IMR-90 (cell line): Measurements from ENCODE around the gene SIN3B. TPM values are rescaled to one million over a fixed set of nuclear protein-coding genes. Genes with fewer than 3 reads are reported as not detected.
A peak's percentile ranks its signal among the peaks of the same experiment; 100 is the strongest.

Experiments
- ATAC-seq: fragments of 200-7000 bp; cut with Tn5 transposase; 2 replicates; pipeline ENCODE4 v1.9.1; 2020; ENCODE audit warnings: low read depth, mild to moderate bottlenecking, moderate library complexity
- BruUV-seq: library from RNA; stranded (reverse); fragments of 400-500 nt; replicated peaks from 2 replicates; lab custom pipeline; 2021; lab: Mats Ljungman, UMichigan
- CTCF ChIA-PET: fragments of 300-600 bp; formaldehyde crosslinking; extraction: SDS; loops from one replicate; lab custom pipeline; 2021; ENCODE audit warnings: antibody characterized with exemption; lab: Yijun Ruan, JAX
- POLR2A ChIA-PET: fragments of 300-600 bp; sonication (Branson Sonifier 250); formaldehyde crosslinking; loops from one replicate; lab custom pipeline; 2022; ENCODE audit warnings: antibody characterized with exemption; ENCODE audit not compliant: unreplicated experiment; lab: Charles Lee
- DNase-seq: peaks from one replicate; pipeline ENCODE4 v3.0.0; 2013
- H2AFZ ChIP-seq: replicated peaks from 2 replicates; pipeline ENCODE3; 2013; ENCODE audit warnings: low read length, mild to moderate bottlenecking; ENCODE audit not compliant: poor library complexity
- H2AK5ac ChIP-seq: 2 replicates; pipeline ENCODE4 v1.6.1; 2013; ENCODE audit warnings: low read depth, low read length, inconsistent platforms
- H2AK9ac ChIP-seq: replicated peaks from 2 replicates; pipeline ENCODE3; 2013; ENCODE audit warnings: mild to moderate bottlenecking, low read depth, low read length, moderate library complexity; ENCODE audit not compliant: poor library complexity
- H2BK120ac ChIP-seq: 2 replicates; pipeline ENCODE4 v1.6.1; 2013; ENCODE audit warnings: low read depth, low read length, inconsistent platforms
- H2BK15ac ChIP-seq: 3 replicates; pipeline ENCODE4 v1.6.1; 2013; ENCODE audit warnings: low read depth, low read length, inconsistent platforms
- H2BK20ac ChIP-seq: 2 replicates; pipeline ENCODE4 v1.6.1; 2013; ENCODE audit warnings: low read depth, mild to moderate bottlenecking, inconsistent platforms, low read length, moderate library complexity
- H2BK5ac ChIP-seq: 2 replicates; pipeline ENCODE4 v1.6.1; 2013; ENCODE audit warnings: mild to moderate bottlenecking, low read depth, low read length, inconsistent platforms; ENCODE audit not compliant: poor library complexity, severe bottlenecking
- H3K14ac ChIP-seq: replicated peaks from 2 replicates; pipeline ENCODE4 v1.6.1; 2013; ENCODE audit warnings: low read depth, low read length, inconsistent platforms
- H3K18ac ChIP-seq: 2 replicates; pipeline ENCODE4 v1.6.1; 2013; ENCODE audit warnings: low read depth, low read length, control low read depth
- H3K23ac ChIP-seq: 2 replicates; pipeline ENCODE4 v1.6.1; 2013; ENCODE audit warnings: low read depth, low read length, inconsistent platforms
- H3K27ac ChIP-seq: 2 replicates; pipeline ENCODE4 v1.5.1; 2013; ENCODE audit warnings: mild to moderate bottlenecking, control low read depth, low read length; ENCODE audit not compliant: insufficient read depth
- H3K27me3 ChIP-seq: 2 replicates; pipeline ENCODE4 v1.6.1; 2013; ENCODE audit warnings: low read length; ENCODE audit not compliant: control insufficient read depth, insufficient read depth
- H3K36me3 ChIP-seq: 2 replicates; pipeline ENCODE4 v1.6.1; 2013; ENCODE audit warnings: low read length, mixed read lengths; ENCODE audit not compliant: control insufficient read depth, insufficient read depth
- H3K4ac ChIP-seq: 2 replicates; pipeline ENCODE4 v1.6.1; 2013; ENCODE audit warnings: low read depth, low read length, inconsistent platforms
- H3K4me1 ChIP-seq: 2 replicates; pipeline ENCODE4 v1.6.1; 2013; ENCODE audit warnings: low read length, mixed read lengths; ENCODE audit not compliant: control insufficient read depth, insufficient read depth
- H3K4me2 ChIP-seq: 2 replicates; pipeline ENCODE4 v1.6.1; 2013; ENCODE audit warnings: low read depth, mild to moderate bottlenecking, control low read depth, low read length, moderate library complexity
- H3K4me3 ChIP-seq: 2 replicates; pipeline ENCODE4 v1.5.1; 2013; ENCODE audit warnings: low read depth, mild to moderate bottlenecking, control low read depth, low read length, moderate library complexity; ENCODE audit not compliant: insufficient read depth
- H3K56ac ChIP-seq: 2 replicates; pipeline ENCODE4 v1.6.1; 2013; ENCODE audit warnings: low read length, inconsistent platforms; ENCODE audit not compliant: insufficient read depth; ENCODE audit errors: extremely low read depth
- H3K79me1 ChIP-seq, 2 experiments: 2 replicates each; pipeline ENCODE4 v1.6.1; 2013; ENCODE audit warnings: low read length in 2 of 2, inconsistent platforms in 1 of 2, low read depth in 1 of 2
- H3K9ac ChIP-seq: 2 replicates; pipeline ENCODE4 v1.6.1; 2013; ENCODE audit warnings: low read depth, low read length, control low read depth
- H3K9me1 ChIP-seq: 2 replicates; pipeline ENCODE4 v1.6.1; 2013; ENCODE audit warnings: low read length, inconsistent platforms; ENCODE audit not compliant: insufficient read depth
- H3K9me3 ChIP-seq: 2 replicates; pipeline ENCODE4 v1.6.1; 2013; ENCODE audit warnings: low read length; ENCODE audit not compliant: control insufficient read depth, insufficient read depth
- H4K20me1 ChIP-seq: 2 replicates; pipeline ENCODE4 v1.6.1; 2013; ENCODE audit warnings: low read length, inconsistent platforms; ENCODE audit not compliant: insufficient read depth
- H4K5ac ChIP-seq: 2 replicates; pipeline ENCODE4 v1.6.1; 2013; ENCODE audit warnings: mild to moderate bottlenecking, low read depth, low read length, control low read depth
- H4K8ac ChIP-seq, 2 experiments: 2 replicates each; pipeline ENCODE4 v1.6.1; 2013; ENCODE audit warnings: low read depth in 2 of 2, low read length in 2 of 2, control low read depth in 1 of 2, inconsistent platforms in 1 of 2
- H4K91ac ChIP-seq: 2 replicates; pipeline ENCODE4 v1.6.1; 2013; ENCODE audit warnings: low read depth, low read length, inconsistent platforms; ENCODE audit not compliant: insufficient read depth
- MAZ ChIP-seq: IDR thresholded peaks from 2 replicates; pipeline ENCODE4 v1.6.1; 2012; ENCODE audit warnings: low read depth, mild to moderate bottlenecking, low read length, improper control_type of control experiment, moderate library complexity, borderline replicate concordance
- MXI1 ChIP-seq: IDR thresholded peaks from 2 replicates; pipeline ENCODE4 v1.6.1; 2012; ENCODE audit warnings: low read depth, mild to moderate bottlenecking, low read length, moderate library complexity, borderline replicate concordance
- SMC3 ChIP-seq: fragments of 150-350 bp; IDR thresholded peaks from 2 replicates; pipeline ENCODE4 v1.6.1; 2016; ENCODE audit warnings: low read depth, mild to moderate bottlenecking, antibody characterized with exemption, low read length, moderate library complexity
- USF2 ChIP-seq: fragments of 150-350 bp; IDR thresholded peaks from 2 replicates; pipeline ENCODE4 v1.6.1; 2017; ENCODE audit warnings: mild to moderate bottlenecking, antibody characterized with exemption, low read length, low read depth
- WGBS, 2 experiments: methylation state at CpG; one replicate each; pipeline versions ENCODE4 v1.1.5 to v1.1.7; 2013; ENCODE audit warnings: missing lambda C conversion rate in 2 of 2; ENCODE audit not compliant: insufficient read length in 1 of 2; ENCODE audit errors: extremely low coverage in 2 of 2; 5-methylcytosine and 5-hydroxymethylcytosine counted together
- dilution Hi-C: fragments of 300-500 bp; cut with HindIII; formaldehyde crosslinking; loops from one replicate; pipeline ENCODE4 v1.14.3; 2018; ENCODE audit warnings: low sequenced_read_pairs; ENCODE audit not compliant: unreplicated experiment
- in situ Hi-C: fragments of 300-500 bp; cut with MboI; formaldehyde crosslinking; loops from 3 replicates; pipeline ENCODE4 v1.14.3; 2019; ENCODE audit warnings: low sequenced_read_pairs, inconsistent platforms, mixed read lengths
- intact Hi-C: fragments of 100-400 bp; cut with micrococcal nuclease; formaldehyde crosslinking; loops from 2 replicates; pipeline ENCODE4 v1.10.0; 2022
- polyA plus RNA-seq, 3 experiments: library from polyadenylated mRNA; depleted of rRNA; stranded (reverse); fragments of >200 nt; gene quantifications; 2 replicates each; pipeline ENCODE4 v1.2.3, GENCODE V29; 2012; ENCODE audit warnings: low replicate concordance in 1 of 3
- total RNA-seq: library from RNA; depleted of rRNA; stranded (reverse); fragments of >200 nt; gene quantifications from 2 replicates; pipeline ENCODE4 v1.2.3, GENCODE V29; 2012

Gene SIN3B
- total and polyA plus RNA-seq, 2 of the 4 experiments (the other 2 are of a cell fraction), result 7.9 to 40.0 TPM

- ChIA-PET CTCF (no interaction called here), POLR2A (no interaction called here)
- H2BK5ac ChIP-seq, result peak overlapping the region; percentile 82
- no peak overlapping the region for H2AK5ac ChIP-seq
- no TSS peak for BruUV-seq
- dilution Hi-C loops, result no loop called here
- no peak overlapping the region for H2BK20ac ChIP-seq
- H3K14ac ChIP-seq, result no peak overlapping the region
- peak overlapping the region in 1 of 2 experiments; percentile 75; a peak in 1 of 4 replicates for H4K8ac ChIP-seq
- H2BK120ac ChIP-seq, result peak overlapping the region; percentile 65
- intact Hi-C loops, result loop anchor here (1.0 to 2.0 kb wide), 2 partner anchors 126 to 386 kb away; no protein-coding TSS in a partner anchor
- TF ChIP-seq SMC3 (no peak), MAZ (peak; percentile 80; the same call in 1 of the 2 replicates), MXI1 (peak; percentile 22; the same call in 1 of the 2 replicates), USF2 (0 out of 2 replicates have a peak, but pooled peaks have one; percentile 5)
- H3K18ac ChIP-seq, result peak overlapping the region; percentile 89; the same call in 1 of the 2 replicates
- 1% methylated on average over 30 of the region's 68 CpGs; no CpG with 5 or more reads in 1 of the 2 experiments for WGBS, 2 experiments
- H4K20me1 ChIP-seq, result no peaks in the 10 kb centered on the region
- ATAC-seq (peak; percentile 93), DNase-seq (peak; percentile 91)
- H3K56ac ChIP-seq, result no peak overlapping the region
- peak overlapping the region; percentile 54 for H3K27ac ChIP-seq
- H3K9me1 ChIP-seq, result no peaks in the 10 kb centered on the region
- peak overlapping the region; percentile 87 for H2AK9ac ChIP-seq
- no peaks in the 10 kb centered on the region for H3K36me3 ChIP-seq
- H3K9ac ChIP-seq, result peak overlapping the region; percentile 12; the same call in 1 of the 2 replicates
- H2AFZ ChIP-seq, result peak overlapping the region; percentile 93
- H3K4me1 ChIP-seq, result no peaks in the 10 kb centered on the region
- in situ Hi-C loops, result no loop called here
- H3K79me1 ChIP-seq, result no peaks in the 10 kb centered on the region
- H4K91ac ChIP-seq, result peak overlapping the region; percentile 84; the same call in 1 of the 2 replicates
- 0 out of 2 replicates have a peak overlapping the region, but pooled peaks have one; percentile 0 for H4K5ac ChIP-seq
- H2BK15ac ChIP-seq, result no peak overlapping the region; the same call in 2 of the 3 replicates
- H3K4me2 ChIP-seq, result peak overlapping the region; percentile 93
- no peak overlapping the region for H3K23ac ChIP-seq
- no peaks in the 10 kb centered on the region for H3K9me3 ChIP-seq
- peak overlapping the region; percentile 87 for H3K4me3 ChIP-seq
- H3K4ac ChIP-seq, result peak overlapping the region; percentile 83; the same call in 1 of the 2 replicates
- H3K27me3 ChIP-seq, result peaks cover 10% of the 10 kb centered on the region; the same call in 1 of the 2 replicates
These were observed 68.0 kb downstream of the SIN3B start for GRCh38 chr19:16897029-16897855.
